GM19193 (cell line): ENCODE results near the gene DNAH9.

Source experiments
- POLR2A ChIP-seq: IDR thresholded peaks from 4 replicates; pipeline ENCODE4 v1.6.1; 2011; ENCODE audit not compliant: insufficient read depth, insufficient read length; ENCODE audit errors: extremely low read depth

The DNAH9 gene, protein sequence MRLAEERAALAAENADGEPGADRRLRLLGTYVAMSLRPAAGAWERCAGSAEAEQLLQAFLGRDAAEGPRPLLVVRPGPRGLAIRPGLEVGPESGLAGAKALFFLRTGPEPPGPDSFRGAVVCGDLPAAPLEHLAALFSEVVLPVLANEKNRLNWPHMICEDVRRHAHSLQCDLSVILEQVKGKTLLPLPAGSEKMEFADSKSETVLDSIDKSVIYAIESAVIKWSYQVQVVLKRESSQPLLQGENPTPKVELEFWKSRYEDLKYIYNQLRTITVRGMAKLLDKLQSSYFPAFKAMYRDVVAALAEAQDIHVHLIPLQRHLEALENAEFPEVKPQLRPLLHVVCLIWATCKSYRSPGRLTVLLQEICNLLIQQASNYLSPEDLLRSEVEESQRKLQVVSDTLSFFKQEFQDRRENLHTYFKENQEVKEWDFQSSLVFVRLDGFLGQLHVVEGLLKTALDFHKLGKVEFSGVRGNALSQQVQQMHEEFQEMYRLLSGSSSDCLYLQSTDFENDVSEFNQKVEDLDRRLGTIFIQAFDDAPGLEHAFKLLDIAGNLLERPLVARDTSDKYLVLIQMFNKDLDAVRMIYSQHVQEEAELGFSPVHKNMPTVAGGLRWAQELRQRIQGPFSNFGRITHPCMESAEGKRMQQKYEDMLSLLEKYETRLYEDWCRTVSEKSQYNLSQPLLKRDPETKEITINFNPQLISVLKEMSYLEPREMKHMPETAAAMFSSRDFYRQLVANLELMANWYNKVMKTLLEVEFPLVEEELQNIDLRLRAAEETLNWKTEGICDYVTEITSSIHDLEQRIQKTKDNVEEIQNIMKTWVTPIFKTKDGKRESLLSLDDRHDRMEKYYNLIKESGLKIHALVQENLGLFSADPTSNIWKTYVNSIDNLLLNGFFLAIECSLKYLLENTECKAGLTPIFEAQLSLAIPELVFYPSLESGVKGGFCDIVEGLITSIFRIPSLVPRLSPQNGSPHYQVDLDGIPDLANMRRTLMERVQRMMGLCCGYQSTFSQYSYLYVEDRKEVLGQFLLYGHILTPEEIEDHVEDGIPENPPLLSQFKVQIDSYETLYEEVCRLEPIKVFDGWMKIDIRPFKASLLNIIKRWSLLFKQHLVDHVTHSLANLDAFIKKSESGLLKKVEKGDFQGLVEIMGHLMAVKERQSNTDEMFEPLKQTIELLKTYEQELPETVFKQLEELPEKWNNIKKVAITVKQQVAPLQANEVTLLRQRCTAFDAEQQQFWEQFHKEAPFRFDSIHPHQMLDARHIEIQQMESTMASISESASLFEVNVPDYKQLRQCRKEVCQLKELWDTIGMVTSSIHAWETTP (N-terminal part only)

DNA sequence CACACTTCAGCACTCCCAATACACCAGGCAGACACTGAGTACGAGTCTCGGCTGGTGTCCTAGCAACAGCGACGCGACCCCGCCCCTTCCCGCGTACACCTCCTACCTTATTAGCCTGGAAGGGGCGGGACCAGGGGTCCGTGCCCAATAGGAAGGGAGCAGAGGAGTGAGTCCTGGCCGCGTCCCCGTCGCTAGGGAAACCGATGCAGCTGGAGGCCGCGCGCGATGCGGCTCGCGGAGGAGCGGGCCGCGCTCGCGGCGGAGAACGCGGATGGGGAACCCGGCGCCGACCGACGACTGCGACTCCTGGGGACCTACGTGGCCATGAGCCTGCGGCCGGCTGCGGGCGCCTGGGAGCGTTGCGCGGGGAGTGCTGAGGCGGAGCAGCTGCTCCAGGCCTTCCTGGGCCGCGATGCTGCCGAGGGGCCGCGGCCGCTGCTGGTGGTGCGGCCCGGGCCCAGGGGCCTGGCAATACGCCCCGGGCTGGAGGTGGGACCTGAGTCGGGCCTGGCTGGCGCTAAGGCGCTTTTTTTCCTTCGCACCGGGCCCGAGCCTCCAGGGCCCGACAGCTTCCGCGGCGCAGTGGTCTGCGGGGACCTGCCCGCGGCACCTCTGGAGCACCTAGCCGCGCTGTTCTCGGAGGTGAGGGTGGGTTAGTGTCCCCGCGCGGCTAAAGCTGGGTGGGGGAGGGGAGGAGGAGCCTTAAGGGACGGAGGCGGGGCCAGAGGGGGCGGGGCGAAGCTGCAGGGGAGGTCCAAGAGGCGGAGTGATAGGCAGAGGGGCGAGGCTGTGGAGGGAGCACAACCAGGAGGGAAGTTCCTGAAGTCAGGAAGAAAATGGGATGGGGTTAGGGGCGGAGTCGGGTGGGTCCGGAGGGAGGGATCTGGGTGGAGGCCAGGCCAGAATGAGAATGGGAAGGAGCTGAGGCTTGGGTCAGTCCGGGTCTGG is at the start of gene DNAH9:
DNAH9 (plus strand) TSS at position 197 of the 948 bp plus-strand sequence; CDS start at position 226, 29 bp downstream.
- TF ChIP-seq POLR2A, result no peak

DNA sequence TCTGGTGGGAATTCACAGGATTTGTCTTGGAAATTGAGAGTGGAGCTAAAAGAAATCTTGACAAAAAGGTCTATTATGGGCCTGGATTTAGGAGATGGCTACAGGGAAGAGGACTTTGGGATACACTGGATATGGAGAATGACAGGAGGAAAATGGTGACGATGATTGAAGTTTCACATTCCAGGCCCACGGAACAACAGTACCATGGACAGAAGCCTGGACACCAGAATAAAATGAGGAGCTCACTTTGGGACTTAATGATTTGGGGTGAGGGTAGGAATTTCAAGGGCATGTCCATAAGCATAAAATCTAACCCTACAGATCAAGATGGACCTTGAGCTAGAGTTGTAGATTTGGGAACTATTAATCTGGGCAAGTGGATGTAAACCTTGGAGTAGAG is 47.8 kb upstream of the DNAH9 start:
- no peak for TF ChIP-seq POLR2A

DNA sequence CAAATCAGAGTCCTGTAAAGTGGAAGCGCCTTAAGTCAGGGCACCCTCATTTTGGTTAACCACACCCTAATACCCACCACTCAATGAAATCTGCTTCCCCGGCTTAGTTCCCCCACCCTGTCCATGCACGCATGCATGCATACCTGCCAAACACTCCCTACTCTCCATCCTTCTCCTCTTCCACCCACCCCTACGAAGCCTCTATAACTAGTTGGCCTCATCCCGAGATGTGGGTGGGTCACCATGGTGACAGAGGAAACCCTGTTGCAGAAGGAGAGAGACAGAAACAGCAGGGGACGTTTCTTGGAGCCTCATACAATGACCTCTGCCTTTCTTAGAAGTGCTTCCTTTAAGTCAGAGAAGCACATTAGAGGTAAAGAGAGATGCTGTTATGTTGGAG is 46.8 kb upstream of the DNAH9 start:
- TF ChIP-seq POLR2A, result no peak

DNA sequence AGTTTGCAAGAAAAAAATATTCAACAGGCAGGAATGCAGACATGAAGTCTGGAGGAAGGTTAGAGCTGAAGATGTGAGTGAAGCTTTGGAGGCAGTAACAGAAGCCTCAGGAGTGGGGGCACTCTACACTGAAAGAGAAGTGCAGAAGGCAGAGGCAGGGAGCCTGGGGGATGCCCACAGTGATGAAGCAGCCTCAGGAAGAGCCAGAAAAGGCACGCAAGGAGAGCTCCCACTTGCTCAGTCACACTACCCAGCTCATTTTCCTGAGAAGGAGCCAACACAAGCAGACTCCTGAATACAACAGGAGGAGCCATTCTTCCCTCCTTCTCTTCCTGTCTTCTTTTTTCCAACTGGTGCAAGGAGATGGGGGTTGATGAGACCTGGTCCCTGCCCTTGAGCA is 45.1 kb upstream of the DNAH9 start:
- TF ChIP-seq POLR2A, result no peak

DNA sequence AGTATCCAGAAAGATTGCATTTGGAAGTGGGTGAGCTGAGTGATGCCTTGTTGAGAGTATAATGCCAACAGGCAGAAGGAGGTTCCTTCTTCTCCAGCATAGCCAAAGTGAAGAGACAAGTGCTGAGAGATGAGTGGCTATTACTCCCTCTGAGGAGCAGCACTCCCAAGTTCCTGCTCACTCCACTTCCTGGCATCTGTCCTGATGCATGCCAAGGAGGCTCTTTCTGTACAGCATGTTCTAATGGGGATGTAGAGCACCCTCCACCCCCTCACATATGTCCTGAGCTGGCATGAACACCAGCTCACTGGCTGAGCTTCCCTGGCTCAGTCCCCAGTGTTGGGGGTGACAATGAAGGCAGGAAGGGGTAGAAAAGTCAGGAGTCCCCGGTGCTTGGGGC is 44.2 kb upstream of the DNAH9 start:
- TF ChIP-seq POLR2A, result no peak

DNA sequence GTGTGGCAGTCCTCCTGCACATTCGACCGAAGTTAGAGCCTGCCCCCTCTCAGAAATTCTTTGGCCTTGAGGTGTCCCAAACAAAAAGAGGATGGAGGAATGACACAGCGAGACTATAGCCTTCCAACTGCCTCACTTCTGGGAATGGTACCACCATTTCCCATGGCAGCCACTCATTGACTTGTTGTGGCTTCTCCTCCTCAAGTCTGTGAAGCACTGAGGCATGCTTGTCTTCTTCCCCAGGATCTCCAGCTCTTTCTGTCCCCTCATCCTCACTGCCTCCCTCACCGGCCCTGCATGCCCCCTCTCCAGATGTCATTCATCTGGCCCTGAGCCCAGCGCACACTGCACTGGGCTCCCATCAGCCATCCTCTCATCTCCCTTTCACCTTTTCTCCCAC is 43.7 kb upstream of the DNAH9 start:
- TF ChIP-seq POLR2A, result no peak

DNA sequence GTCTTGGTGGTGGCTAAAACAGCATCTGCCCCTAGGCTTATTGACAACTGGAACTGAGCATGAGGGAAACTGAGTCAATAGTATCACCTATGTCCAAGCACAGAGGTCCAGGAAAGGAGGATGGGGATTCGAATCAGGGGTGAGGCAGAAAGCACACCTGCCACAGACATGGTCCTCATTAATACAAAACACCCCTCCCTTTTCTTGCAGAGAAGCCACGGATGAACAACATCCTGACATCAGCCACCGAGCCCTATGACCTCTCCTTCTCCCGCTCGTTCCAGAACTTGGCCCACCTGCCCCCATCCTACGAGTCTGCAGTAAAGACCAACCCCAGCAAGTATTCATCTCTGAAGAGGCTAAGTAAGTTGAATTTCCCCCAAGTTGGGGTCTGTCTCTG is 42.7 kb upstream of the DNAH9 start:
- no peak for TF ChIP-seq POLR2A

DNA sequence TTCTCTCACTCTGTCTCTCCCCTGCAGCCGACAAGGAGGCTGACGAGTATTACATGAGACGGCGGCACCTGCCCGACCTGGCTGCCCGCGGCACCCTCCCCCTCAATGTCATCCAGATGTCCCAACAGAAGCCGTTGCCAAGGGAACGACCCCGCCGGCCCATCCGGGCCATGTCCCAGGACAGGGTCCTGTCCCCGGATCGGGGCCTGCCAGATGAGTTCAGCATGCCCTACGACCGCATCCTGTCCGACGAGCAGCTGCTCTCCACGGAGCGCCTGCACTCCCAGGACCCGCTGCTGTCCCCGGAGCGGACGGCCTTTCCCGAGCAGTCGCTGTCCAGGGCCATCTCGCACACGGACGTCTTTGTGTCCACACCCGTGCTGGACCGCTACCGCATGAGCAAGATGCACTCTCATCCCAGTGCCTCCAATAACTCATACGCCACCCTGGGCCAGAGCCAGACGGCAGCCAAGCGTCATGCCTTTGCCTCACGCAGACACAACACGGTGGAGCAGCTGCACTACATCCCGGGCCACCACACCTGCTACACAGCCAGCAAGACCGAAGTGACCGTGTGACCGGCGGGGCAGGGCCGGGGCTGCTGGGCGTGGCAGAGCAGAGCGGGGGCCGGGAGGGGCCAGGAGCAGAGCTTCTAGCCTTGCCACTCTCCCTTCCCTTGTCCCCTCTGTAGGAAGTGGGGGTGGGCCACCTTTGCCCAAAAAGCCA is 40.4 kb upstream of the DNAH9 start:
- TF ChIP-seq POLR2A, result no peak

DNA sequence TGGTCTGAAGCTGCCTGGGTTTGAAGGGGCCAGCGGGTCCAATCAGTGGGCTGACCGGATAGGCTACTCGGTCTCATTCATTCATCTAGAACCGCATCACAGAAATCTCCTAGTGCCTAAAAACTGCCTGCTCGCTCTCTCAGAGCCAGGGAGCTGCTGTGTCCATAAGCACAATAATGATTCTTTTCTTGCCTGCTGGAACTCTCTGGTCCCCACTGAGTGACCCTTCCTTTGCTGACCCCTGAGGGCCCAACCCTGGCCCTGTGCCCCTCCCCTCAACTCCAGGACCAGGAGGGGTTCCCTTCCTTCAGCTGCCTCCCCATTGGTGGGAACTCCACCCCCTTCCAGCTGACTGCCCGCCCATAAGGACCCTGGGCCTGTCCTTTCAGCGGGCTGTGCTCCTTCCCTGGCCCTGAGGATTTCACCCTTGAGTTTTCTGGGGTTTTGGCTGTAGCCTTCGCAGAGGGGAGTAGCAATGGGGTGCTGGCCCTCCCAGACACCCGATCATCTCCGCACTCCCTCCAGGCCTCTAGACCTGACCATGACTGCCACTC is 39.5 kb upstream of the DNAH9 start:
- TF ChIP-seq POLR2A, result no peak

DNA sequence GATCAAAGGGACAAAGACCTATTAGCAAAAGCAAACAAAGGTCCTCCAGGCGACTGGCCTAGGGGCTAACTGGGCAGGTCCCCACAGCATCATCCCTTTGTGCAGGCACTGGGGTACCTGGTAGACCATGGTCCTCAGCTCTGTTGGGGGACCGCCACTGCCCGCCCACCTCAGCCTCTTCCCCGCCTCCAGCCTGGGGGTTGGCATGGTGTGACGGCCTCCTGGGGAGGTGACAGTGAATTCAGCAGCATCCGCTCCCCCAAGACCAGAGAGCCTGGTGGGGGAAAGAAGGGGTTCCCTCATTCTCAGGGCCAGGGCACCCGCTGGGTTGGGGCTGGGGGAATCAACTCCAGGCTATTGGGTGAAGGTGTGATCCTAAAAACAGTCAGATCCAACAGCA is 38.7 kb upstream of the DNAH9 start:
- no peak for TF ChIP-seq POLR2A

DNA sequence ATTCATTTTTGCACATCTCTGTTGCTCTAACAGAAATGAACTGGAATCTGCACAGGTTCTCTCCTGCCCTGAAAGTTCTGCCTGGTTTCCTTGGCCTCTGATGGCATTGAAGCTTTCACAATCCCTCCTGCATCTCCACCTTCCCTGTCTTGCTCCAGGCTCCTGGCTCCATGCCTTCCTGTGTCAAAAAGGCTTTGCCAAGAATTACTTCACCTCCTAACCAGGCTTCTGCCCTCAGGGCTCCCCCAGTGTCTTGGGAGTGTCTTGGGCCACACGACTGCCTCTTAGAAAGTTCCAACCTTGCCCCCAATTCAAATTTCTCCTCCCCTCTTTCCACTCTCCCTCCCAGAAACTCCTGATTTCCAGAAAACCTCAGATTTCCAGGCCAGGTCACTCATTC is 37.0 kb upstream of the DNAH9 start:
- TF ChIP-seq POLR2A, result no peak

DNA sequence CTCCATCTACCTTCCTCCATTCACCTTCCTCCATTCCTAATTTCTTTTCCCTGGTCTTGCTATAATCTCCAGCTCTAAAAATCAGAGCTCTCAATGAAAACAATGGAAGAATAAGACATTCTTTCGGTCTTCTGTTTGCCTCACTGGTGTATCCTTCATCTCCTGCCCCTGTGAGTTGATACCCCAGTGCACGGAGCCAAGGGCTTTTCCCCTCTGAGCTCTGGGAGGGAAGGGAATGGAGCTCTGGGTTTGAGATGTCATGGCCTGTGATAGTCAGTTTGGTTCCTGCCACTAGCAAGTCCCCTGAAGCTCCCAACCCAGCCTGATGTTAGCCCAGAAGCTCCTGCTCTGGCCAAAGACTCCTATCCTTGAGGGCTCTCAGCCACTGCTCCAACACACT is 36.6 kb upstream of the DNAH9 start:
- no peak for TF ChIP-seq POLR2A
